Liver (tissue), 9 donors: ENCODE measurements around the gene MAP6. TPM values are rescaled to one million over a fixed set of nuclear protein-coding genes. Genes with fewer than 3 reads are reported as not detected.

ENCODE experiments used
- DNase-seq: peaks from one replicate; pipeline ENCODE4 v3.0.0-alpha.2; 2017; ENCODE audit warnings: low spot score
- H3K27ac ChIP-seq, 2 donors: one replicate each; pipeline ENCODE4 v1.7.0; 2013; ENCODE audit warnings: inconsistent platforms in 2 of 2, low read length in 2 of 2, control low read depth in 1 of 2, low read depth in 1 of 2, mild to moderate bottlenecking in 1 of 2
- H3K27me3 ChIP-seq, 4 donors: one replicate each; pipeline versions ENCODE4 v1.6.1 to v1.7.0; 2013; ENCODE audit warnings: low read length in 3 of 4, inconsistent platforms in 1 of 4, mild to moderate bottlenecking in 1 of 4, moderate library complexity in 1 of 4; ENCODE audit not compliant: control insufficient read depth in 4 of 4, insufficient read depth in 4 of 4
- H3K36me3 ChIP-seq, 4 donors: one replicate each; pipeline versions ENCODE4 v1.6.1 to v1.7.0; 2013; ENCODE audit warnings: low read length in 3 of 4, mild to moderate bottlenecking in 3 of 4, low read depth in 1 of 4, moderate library complexity in 1 of 4; ENCODE audit not compliant: control insufficient read depth in 4 of 4, insufficient read depth in 3 of 4
- H3K4me1 ChIP-seq, 4 donors: one replicate each; pipeline versions ENCODE4 v1.6.1 to v1.7.0; 2013; ENCODE audit warnings: low read length in 3 of 4, mild to moderate bottlenecking in 3 of 4, moderate library complexity in 1 of 4; ENCODE audit not compliant: control insufficient read depth in 4 of 4, insufficient read depth in 4 of 4
- H3K4me3 ChIP-seq, 3 donors: one replicate each; pipeline versions ENCODE4 v1.6.1 to v1.7.0; 2013; ENCODE audit warnings: low read length in 3 of 3, control low read depth in 1 of 3, low read depth in 1 of 3, mild to moderate bottlenecking in 1 of 3
- H3K9ac ChIP-seq, 2 donors: one replicate each; pipeline ENCODE4 v1.7.0; 2013; ENCODE audit warnings: low read length in 2 of 2, mild to moderate bottlenecking in 2 of 2, moderate library complexity in 2 of 2, control low read depth in 1 of 2, low read depth in 1 of 2
- H3K9me3 ChIP-seq, 4 donors: one replicate each; pipeline versions ENCODE4 v1.6.1 to v1.7.0; 2013; ENCODE audit warnings: low read length in 3 of 4; ENCODE audit not compliant: control insufficient read depth in 4 of 4
- CTCF ChIP-seq: fragments of 150-350 bp; IDR thresholded peaks from 2 replicates; pipeline ENCODE4 v1.5.1; 2017; ENCODE audit warnings: improper control_type of control experiment, low read depth, low read length; ENCODE audit not compliant: missing input control
- EGR1 ChIP-seq, 2 donors: IDR thresholded peaks; 2 replicates each; pipeline ENCODE4 v1.6.1; 2016 to 2018; ENCODE audit warnings: antibody characterized with exemption in 2 of 2, low read depth in 2 of 2
- FOXA1 ChIP-seq: IDR thresholded peaks from 2 replicates; pipeline ENCODE4 v1.6.1; 2016; ENCODE audit warnings: antibody characterized with exemption
- FOXA2 ChIP-seq: IDR thresholded peaks from 2 replicates; pipeline ENCODE4 v1.6.1; 2016; ENCODE audit warnings: antibody characterized with exemption
- HNF4G ChIP-seq: IDR thresholded peaks from 2 replicates; pipeline ENCODE4 v1.6.1; 2016; ENCODE audit warnings: antibody characterized with exemption
- JUND ChIP-seq, 2 donors: IDR thresholded peaks; 2 replicates each; pipeline ENCODE4 v1.6.1; 2016; ENCODE audit warnings: antibody characterized with exemption in 2 of 2
- MAX ChIP-seq: IDR thresholded peaks from 2 replicates; pipeline ENCODE4 v1.6.1; 2016; ENCODE audit warnings: antibody characterized with exemption
- NR2F2 ChIP-seq: IDR thresholded peaks from 2 replicates; pipeline ENCODE4 v1.6.1; 2016; ENCODE audit warnings: antibody characterized with exemption
- RAD21 ChIP-seq, 2 donors: IDR thresholded peaks; 2 replicates each; pipeline ENCODE4 v1.6.1; 2016; ENCODE audit warnings: antibody characterized with exemption in 2 of 2, mild to moderate bottlenecking in 2 of 2
- REST ChIP-seq: IDR thresholded peaks from 2 replicates; pipeline ENCODE4 v1.6.1; 2016; ENCODE audit warnings: antibody characterized with exemption, mild to moderate bottlenecking
- SP1 ChIP-seq: IDR thresholded peaks from 2 replicates; pipeline ENCODE4 v1.6.1; 2018; ENCODE audit warnings: antibody characterized with exemption, mild to moderate bottlenecking
- TAF1 ChIP-seq: conservative IDR thresholded peaks from 2 replicates; pipeline ENCODE4 v1.6.1; 2016; ENCODE audit warnings: antibody characterized with exemption, mild to moderate bottlenecking
- YY1 ChIP-seq: IDR thresholded peaks from 2 replicates; pipeline ENCODE4 v1.6.1; 2016; ENCODE audit warnings: antibody characterized with exemption, mild to moderate bottlenecking
- WGBS: extraction: QIAGEN DNeasy Blood & Tissue Kit; methylation state at CpG from one replicate; pipeline ENCODE4 v1.1.7; 2013; 5-methylcytosine and 5-hydroxymethylcytosine counted together
- polyA plus RNA-seq, 2 donors: library from polyadenylated mRNA; stranded (reverse) in 1 of 2; unstranded in 1 of 2; fragments of 200-250 nt in 1 of 2; fragments of >200 nt in 1 of 2; fragmentation: Nextera tagmentation in 1 of 2; extraction: Ambion mirVana in 1 of 2; gene quantifications; one replicate each; pipeline versions ENCODE4 v1.2.1 to v1.2.3, GENCODE V29; 2013 to 2015
- total RNA-seq, 2 donors: library from RNA; depleted of rRNA; stranded (reverse); fragments of >200 nt; gene quantifications; one replicate each; pipeline ENCODE4 v1.2.3, GENCODE V29; 2014
- TF ChIP-seq, protein P1 (sequence below): IDR thresholded peaks from 2 replicates; pipeline ENCODE4 v1.6.1; 2016; ENCODE audit warnings: antibody characterized with exemption
- donor health status: healthy.
- donor health status: healthy.
- donor health status: healthy.
- donor health status: healthy.
- donor health status: healthy.

The MAP6 gene
- total and polyA plus RNA-seq, 4 donors = 0.22 to 0.36 (median 0.24) TPM

GRCh38 chr11:75644946-75645345 lies 23.9 kb downstream of the MAP6 start:
- Histone ChIP-seq H3K9me3 (no peaks in the 10 kb centered on the region), H3K27ac (no peak overlapping the region), H3K27me3 (no peaks in the 10 kb centered on the region), H3K4me3 (no peak overlapping the region), H3K36me3 (no peaks in the 10 kb centered on the region), H3K9ac (no peak overlapping the region), H3K4me1 (no peaks in the 10 kb centered on the region)
- no peak for TF ChIP-seq CTCF
- no peak for TF ChIP-seq TAF1
- TF ChIP-seq SP1 = no peak
- no peak for TF ChIP-seq FOXA2
- no peak for TF ChIP-seq NR2F2
- no peak for TF ChIP-seq HNF4G
- no peak for TF ChIP-seq FOXA1
- TF ChIP-seq REST = no peak
- no peak for DNase-seq
- 66% methylated on average over 6 of the region's 6 CpGs for WGBS

GRCh38 chr11:75644370-75644769 lies 24.5 kb downstream of the MAP6 start:
- H3K4me1 ChIP-seq = peaks cover 0 to 5% (median 0%) of the 10 kb centered on the region in 4 donors
- no peaks in the 10 kb centered on the region for H3K36me3 ChIP-seq
- no peaks in the 10 kb centered on the region for H3K27me3 ChIP-seq
- no peak for TF ChIP-seq CTCF
- no peak overlapping the region for H3K9ac ChIP-seq
- no peak overlapping the region for H3K27ac ChIP-seq
- H3K4me3 ChIP-seq = no peak overlapping the region
- no peaks in the 10 kb centered on the region for H3K9me3 ChIP-seq
- no peak for DNase-seq

DNA sequence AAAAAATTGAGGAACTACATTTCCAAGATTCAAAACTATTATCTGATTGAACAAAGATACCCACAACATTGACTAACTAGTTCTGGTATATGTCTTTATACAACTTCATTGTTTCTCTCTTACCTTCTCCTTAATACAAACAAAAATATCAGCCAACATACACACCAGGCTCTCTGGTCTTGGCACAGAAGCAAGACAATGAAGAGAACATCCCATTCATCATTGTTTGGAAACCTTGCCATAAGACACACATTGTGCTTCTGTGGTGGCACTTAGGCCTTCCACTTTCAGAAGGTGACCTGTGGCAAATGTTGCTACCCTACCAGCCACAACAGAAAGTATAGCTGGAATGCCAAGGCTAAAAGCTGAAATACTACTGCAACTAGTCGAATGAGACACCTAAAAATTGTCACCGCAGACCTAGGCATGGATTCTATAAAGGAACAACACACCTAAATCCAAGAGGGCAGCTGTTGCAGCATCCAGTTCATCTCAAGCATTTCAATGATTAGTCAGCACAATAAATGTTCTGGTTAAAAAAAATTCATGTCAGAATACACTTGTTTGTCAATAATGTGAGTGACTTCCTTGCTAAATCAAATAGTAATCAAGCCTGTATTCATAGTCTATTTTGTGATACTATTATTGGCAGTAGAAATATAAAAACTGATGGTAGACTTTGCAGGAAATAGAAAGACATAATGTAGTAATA lies 26.3 kb downstream of the MAP6 start:
- DNase-seq = no peak
- H3K27ac ChIP-seq = no peak overlapping the region
- H3K9ac ChIP-seq = no peak overlapping the region
- no peaks in the 10 kb centered on the region for H3K9me3 ChIP-seq
- H3K27me3 ChIP-seq = no peaks in the 10 kb centered on the region
- 90% methylated on average over 2 of the region's 2 CpGs for WGBS
- peaks cover 0 to 5% (median 0%) of the 10 kb centered on the region in 4 donors for H3K4me1 ChIP-seq
- H3K36me3 ChIP-seq = no peaks in the 10 kb centered on the region
- no peak overlapping the region for H3K4me3 ChIP-seq
- no peak for TF ChIP-seq JUND (IDR thresholded peaks at IDR 0.05)
- TF ChIP-seq, protein P1, sequence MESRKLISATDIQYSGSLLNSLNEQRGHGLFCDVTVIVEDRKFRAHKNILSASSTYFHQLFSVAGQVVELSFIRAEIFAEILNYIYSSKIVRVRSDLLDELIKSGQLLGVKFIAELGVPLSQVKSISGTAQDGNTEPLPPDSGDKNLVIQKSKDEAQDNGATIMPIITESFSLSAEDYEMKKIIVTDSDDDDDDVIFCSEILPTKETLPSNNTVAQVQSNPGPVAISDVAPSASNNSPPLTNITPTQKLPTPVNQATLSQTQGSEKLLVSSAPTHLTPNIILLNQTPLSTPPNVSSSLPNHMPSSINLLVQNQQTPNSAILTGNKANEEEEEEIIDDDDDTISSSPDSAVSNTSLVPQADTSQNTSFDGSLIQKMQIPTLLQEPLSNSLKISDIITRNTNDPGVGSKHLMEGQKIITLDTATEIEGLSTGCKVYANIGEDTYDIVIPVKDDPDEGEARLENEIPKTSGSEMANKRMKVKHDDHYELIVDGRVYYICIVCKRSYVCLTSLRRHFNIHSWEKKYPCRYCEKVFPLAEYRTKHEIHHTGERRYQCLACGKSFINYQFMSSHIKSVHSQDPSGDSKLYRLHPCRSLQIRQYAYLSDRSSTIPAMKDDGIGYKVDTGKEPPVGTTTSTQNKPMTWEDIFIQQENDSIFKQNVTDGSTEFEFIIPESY = no peak
- no peak for TF ChIP-seq NR2F2
- TF ChIP-seq CTCF = no peak
- no peak for TF ChIP-seq SP1
- no peak for TF ChIP-seq MAX
- TF ChIP-seq HNF4G = no peak
- TF ChIP-seq YY1 = no peak
- no peak for TF ChIP-seq RAD21 (IDR thresholded peaks at IDR 0.05)
- TF ChIP-seq TAF1 = no peak
- no peak for TF ChIP-seq EGR1 (IDR thresholded peaks at IDR 0.05; ENCODE audit: low read depth in 2 of 2)
